Tibial artery (tissue), 4 donors: ENCODE measurements around the gene COA1.
A peak's percentile ranks its signal among the peaks of the same experiment; 100 is the strongest.
"Not testable (repeated sequence)": the region's sequence is repeated elsewhere in the genome, so short reads cannot be mapped to it uniquely, and the experiment has no call there.

Experiments
- DNase-seq, 2 donors: peaks; one replicate each; pipeline ENCODE4 v3.0.0-alpha.2; 2019
- H3K27ac ChIP-seq, 2 donors: fragments of 200-600 bp; sonication (generic) in 1 of 2; 1 replicate in 1 of 2; 2 replicates in 1 of 2; pipeline ENCODE4 v1.5.1; 2018 to 2019; ENCODE audit warnings: mild to moderate bottlenecking in 1 of 2
- H3K27me3 ChIP-seq, 2 donors: fragments of 200-600 bp; sonication (generic) in 1 of 2; one replicate each; pipeline versions ENCODE4 v1.5.1 to v1.6.0; 2016 to 2019
- H3K36me3 ChIP-seq, 3 donors: fragments of 200-600 bp; sonication (generic) in 2 of 3; one replicate each; pipeline ENCODE4 v1.5.1; 2016 to 2019; ENCODE audit warnings: mild to moderate bottlenecking in 2 of 3
- H3K4me1 ChIP-seq, 4 donors: fragments of 200-600 bp; sonication (generic) in 2 of 4; 1 replicate in 3 of 4; 2 replicates in 1 of 4; pipeline ENCODE4 v1.5.1; 2016 to 2019
- H3K4me3 ChIP-seq, 2 donors: fragments of 200-600 bp; sonication (generic) in 1 of 2; 1 replicate in 1 of 2; 2 replicates in 1 of 2; pipeline ENCODE4 v1.5.1; 2018 to 2019; ENCODE audit warnings: mild to moderate bottlenecking in 2 of 2
- H3K9me3 ChIP-seq, 3 donors: fragments of 200-600 bp; sonication (generic) in 1 of 3; one replicate each; pipeline ENCODE4 v1.5.1; 2016 to 2019
- CTCF ChIP-seq, 2 experiments: fragments of 200-600 bp in 1 of 2; fragments of 450-650 bp in 1 of 2; IDR thresholded peaks; one replicate each; pipeline ENCODE4 v1.5.1; 2017 to 2019; ENCODE audit warnings: antibody characterized with exemption in 2 of 2, mild to moderate bottlenecking in 1 of 2, moderate library complexity in 1 of 2
- intact Hi-C: fragments of 100-400 bp; cut with DNase I; formaldehyde crosslinking; loops from one replicate; pipeline ENCODE4 v1.15.0; 2023; ENCODE audit warnings: low total_unique reads

COA1 gene

GRCh38 chr7:43612128-43612527 lies 117.2 kb downstream of the COA1 start:
- no peaks in the 10 kb centered on the region for H3K9me3 ChIP-seq
- TF ChIP-seq CTCF (IDR thresholded peaks at IDR 0.05): no peak
- H3K36me3 ChIP-seq: peaks cover 9 to 22% (median 9%) of the 10 kb centered on the region in 3 donors
- DNase-seq: no peak
- peak overlapping the region in 1 of 2 donors; percentile 13 for H3K4me3 ChIP-seq
- H3K27me3 ChIP-seq: no peaks in the 10 kb centered on the region
- H3K27ac ChIP-seq: peak overlapping the region; percentile 67 to 68
- H3K4me1 ChIP-seq: peaks cover 0 to 55% (median 25%) of the 10 kb centered on the region in 4 donors
- intact Hi-C loops: no loop called here

- no peak for TF ChIP-seq CTCF (IDR thresholded peaks at IDR 0.05)
- peaks cover 0 to 40% (median 24%) of the 10 kb centered on the region in 4 donors for H3K4me1 ChIP-seq
- DNase-seq: no peak
- no peaks in the 10 kb centered on the region for H3K27me3 ChIP-seq
- no peak overlapping the region for H3K4me3 ChIP-seq
- H3K27ac ChIP-seq: no peak overlapping the region
- intact Hi-C loops: no loop called here
- no peaks in the 10 kb centered on the region for H3K9me3 ChIP-seq
- peaks cover 9 to 14% (median 9%) of the 10 kb centered on the region in 3 donors for H3K36me3 ChIP-seq
These were observed 120.2 kb downstream of the COA1 start for GRCh38 chr7:43609097-43609496.

- no peak for TF ChIP-seq CTCF (IDR thresholded peaks at IDR 0.05)
- Histone ChIP-seq H3K36me3 (peaks cover 4 to 14% (median 13%) of the 10 kb centered on the region in 3 donors), H3K4me3 (no peak overlapping the region), H3K9me3 (no peaks in the 10 kb centered on the region), H3K27me3 (no peaks in the 10 kb centered on the region), H3K4me1 (peaks cover 0 to 23% (median 4%) of the 10 kb centered on the region in 4 donors), H3K27ac (no peak overlapping the region)
- DNase-seq: no peak
- intact Hi-C loops: no loop called here
These were observed 125.1 kb downstream of the COA1 start for GRCh38 chr7:43604251-43604650.

GRCh38 chr7:43602256-43602655 lies 127.1 kb downstream of the COA1 start:
- Histone ChIP-seq H3K27ac (no peak overlapping the region), H3K4me3 (no peak overlapping the region), H3K9me3 (no peaks in the 10 kb centered on the region), H3K36me3 (peaks cover 16 to 28% (median 24%) of the 10 kb centered on the region in 3 donors), H3K27me3 (no peaks in the 10 kb centered on the region), H3K4me1 (peaks cover 0 to 23% (median 4%) of the 10 kb centered on the region in 4 donors)
- intact Hi-C loops: no loop called here
- TF ChIP-seq CTCF (IDR thresholded peaks at IDR 0.05): no peak
- DNase-seq: no peak

GRCh38 chr7:43600056-43600455 lies 129.3 kb downstream of the COA1 start:
- no peak overlapping the region for H3K27ac ChIP-seq
- H3K9me3 ChIP-seq: no peaks in the 10 kb centered on the region
- H3K27me3 ChIP-seq: no peaks in the 10 kb centered on the region
- H3K4me1 ChIP-seq: peaks cover 0 to 36% (median 2%) of the 10 kb centered on the region in 4 donors
- H3K36me3 ChIP-seq: peaks cover 19 to 31% (median 24%) of the 10 kb centered on the region in 3 donors
- H3K4me3 ChIP-seq: no peak overlapping the region
- no peak for DNase-seq
- TF ChIP-seq CTCF (IDR thresholded peaks at IDR 0.05): no peak
- intact Hi-C loops: no loop called here

- DNase-seq, H3K27me3 ChIP-seq, H3K9me3 ChIP-seq, intact Hi-C loops, H3K27ac ChIP-seq, H3K4me3 ChIP-seq: not testable (repeated sequence)
- peaks cover 0 to 55% (median 7%) of the 10 kb centered on the region in 4 donors for H3K4me1 ChIP-seq
- peaks cover 19 to 31% (median 24%) of the 10 kb centered on the region in 3 donors for H3K36me3 ChIP-seq
These were observed 132.9 kb downstream of the COA1 start for GRCh38 chr7:43596426-43596825.
